ACHN (cell line): ENCODE measurements around the gene PIK3C2B.

Experiments
- DNase-seq: peaks from one replicate; pipeline ENCODE4 v3.0.0-alpha.2; 2015
- in situ Hi-C: cut with HindIII; loops from 2 replicates; pipeline ENCODE4 v1.10.0; 2017; ENCODE audit warnings: low sequenced_read_pairs, low pct_ligation_motif_present, low pct_unique_long_range_greater_than_20kb

Gene PIK3C2B

DNA sequence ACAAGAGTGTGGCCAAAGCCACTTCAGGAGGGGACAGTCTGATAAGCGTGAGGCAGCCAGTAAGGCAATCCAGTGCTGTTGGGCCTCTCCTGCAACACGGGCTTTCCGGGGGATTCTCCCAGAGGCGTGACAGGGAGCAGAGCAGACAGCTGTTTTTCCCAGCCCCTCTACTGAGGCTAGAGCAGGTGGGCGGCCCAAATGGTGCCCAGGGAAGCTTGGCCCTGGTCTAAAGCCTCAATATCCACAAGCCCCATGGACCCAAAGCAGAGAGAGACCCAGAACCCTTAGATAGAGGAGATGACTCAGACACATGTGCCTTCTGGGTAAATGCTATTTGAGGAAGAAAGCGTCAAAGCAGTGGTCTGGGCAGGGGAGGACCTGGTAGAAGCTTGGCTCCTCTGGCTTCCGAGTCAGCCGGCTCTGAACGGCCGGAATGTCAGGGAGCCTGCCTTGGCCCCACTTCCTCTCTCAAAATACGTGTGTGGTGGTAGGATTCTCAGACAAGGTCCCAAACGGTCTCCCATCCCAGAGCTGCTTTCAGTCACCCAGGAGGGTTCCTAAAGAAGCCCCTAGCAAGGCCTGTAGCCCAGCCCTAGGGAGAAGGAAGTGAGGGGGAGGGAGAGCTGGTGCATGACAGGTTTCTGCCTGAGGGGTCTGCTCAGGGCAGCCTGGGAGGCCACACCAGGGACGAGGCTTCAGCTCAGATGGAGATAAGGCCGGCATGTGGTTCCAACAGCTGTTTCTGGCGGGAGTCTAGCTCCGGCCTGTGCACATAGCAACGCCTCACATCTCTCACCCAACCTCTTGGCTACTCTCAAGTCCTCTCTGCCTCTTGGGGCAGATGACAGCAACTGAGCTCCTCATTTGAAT, 28.8 kb downstream of the PIK3C2B start:
- in situ Hi-C loops = no loop called here
- no peak for DNase-seq

- in situ Hi-C loops = no loop called here
- no peak for DNase-seq
These were observed 29.9 kb downstream of the PIK3C2B start for GRCh38 chr1:204464701-204465100.

GRCh38 chr1:204464187-204464631, 30.4 kb downstream of the PIK3C2B start:
- in situ Hi-C loops = no loop called here
- no peak for DNase-seq

DNA sequence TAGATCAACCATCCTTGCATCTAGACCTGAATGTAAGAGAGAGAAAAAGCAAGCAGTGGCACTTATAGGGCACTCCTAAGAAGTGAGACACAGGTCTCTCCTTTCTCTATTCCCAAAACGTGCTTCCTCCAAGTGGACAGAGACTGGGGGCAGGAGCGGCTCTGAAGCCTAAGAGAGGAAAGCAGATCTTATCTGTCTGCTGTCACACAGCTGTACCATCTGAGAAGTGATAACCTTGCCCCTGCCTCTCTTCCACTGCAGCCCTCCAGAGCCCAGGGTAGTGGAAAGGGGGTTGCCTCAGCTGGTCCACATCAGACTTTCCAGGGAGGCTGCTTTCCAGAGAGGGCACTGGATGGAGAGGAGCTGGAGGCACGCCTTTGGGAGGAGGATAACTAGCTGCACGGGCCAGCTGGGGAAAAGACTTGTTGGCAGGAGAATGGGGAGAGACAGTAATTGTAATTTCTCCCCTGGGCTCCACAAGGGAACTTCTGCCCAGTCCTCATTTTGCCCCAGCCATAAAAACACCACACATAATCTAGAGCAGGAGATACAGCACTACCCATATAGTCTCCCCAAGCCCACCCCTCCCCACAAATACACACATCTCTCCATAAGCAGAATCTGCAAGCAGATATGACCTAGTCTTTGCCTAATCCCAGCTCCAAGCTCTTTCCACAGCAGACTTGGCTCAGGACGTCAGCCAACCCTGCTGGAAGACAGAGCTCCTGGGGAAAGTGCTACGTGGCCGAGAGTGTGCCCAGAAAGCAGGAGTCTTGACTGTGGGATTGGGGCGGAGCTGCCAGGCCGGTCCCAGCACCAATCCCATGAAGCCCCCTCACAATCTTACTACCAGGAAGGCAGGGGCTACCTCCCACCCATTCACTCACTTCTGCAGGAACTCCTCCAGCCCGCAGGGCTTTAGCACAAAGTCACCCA, 31.2 kb downstream of the PIK3C2B start:
- DNase-seq = no peak
- in situ Hi-C loops = no loop called here

DNA sequence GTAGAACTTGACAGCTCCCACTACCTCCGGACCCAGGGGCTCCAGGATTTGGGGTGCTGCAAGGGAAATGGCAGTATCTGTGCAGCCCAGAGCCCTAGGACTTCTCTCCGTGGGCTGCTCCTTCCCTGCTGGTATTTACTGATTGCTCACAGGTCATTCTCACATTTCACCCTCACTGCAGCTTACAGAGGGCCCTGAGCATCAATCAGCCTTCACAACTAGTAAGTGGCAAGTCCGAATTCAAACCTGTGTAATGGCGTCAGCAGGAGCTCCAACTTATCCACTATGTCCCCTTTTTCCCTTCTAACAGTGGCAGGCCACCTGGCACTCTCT, 32.4 kb downstream of the PIK3C2B start:
- DNase-seq = no peak
- in situ Hi-C loops = no loop called here

DNA sequence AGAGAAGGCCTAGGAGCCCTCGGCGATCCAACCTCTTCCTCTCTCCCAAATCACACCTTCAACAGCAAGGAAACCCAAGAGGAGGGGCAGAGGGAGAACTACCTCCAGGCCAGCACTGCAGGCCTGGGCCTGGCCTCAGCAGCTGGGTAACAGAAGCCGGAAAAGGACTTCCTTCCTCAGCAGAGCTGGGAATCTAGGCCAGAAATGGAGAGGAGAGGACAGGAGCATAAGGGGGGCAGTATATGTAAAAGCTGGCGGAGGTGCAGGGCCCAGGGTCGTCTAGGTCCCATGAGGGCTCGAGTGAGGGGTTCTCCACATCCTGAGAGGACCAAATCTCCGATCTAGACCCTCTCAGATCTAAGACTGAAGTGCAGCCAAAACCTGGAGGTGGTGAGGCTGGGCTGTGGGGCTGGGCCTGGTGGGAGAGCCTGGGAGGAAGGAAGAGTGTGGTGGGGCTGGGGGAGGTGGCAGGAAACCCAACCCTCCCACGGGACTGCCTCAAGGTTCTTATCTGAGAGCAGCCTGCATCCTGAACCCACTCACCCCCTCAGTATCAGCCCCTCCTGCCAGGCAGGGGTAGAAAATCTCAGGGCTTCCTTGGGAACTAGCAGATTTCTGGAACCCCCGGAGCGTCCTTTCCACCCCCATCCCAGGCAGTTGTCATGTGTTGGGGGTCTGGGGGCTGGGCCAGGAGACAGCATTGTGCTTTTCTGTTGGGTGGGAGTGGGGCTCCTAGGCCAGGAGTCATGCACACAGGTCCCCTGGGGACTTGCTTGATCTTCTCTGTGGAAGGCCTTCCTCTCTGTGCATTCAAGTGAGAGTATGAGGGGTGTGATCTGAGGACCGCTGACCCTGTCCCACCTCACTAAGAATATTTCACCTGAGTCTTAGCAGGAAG, 33.0 kb downstream of the PIK3C2B start:
- no peak for DNase-seq

GRCh38 chr1:204460346-204460745, 34.3 kb downstream of the PIK3C2B start:
- no peak for DNase-seq

More for the DNA sequence above, 33.0 kb downstream of the PIK3C2B start:
- in situ Hi-C loops = no loop called here

DNA sequence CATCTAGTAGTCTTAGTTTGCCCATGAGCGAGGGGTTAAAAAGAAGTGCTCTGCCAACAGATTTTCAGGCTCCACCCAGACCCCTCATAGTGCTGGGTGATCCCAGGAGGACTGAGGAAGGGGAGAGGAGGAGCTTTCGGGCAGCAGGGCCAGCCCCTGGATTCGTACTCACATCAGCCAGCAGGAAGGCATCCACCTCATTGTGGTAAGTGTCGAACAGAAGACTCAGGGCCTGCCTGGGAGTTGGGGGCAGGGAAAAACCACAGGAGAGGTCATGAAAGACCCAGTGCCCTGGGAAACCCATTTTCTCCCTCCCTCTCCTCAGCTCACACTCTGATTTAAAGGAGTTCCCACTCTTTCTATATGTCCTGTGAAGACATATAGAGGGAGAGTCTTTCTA, 34.9 kb downstream of the PIK3C2B start:
- in situ Hi-C loops = no loop called here
- no peak for DNase-seq

More at GRCh38 chr1:204460346-204460745, 34.3 kb downstream of the PIK3C2B start:
- in situ Hi-C loops = no loop called here

DNA sequence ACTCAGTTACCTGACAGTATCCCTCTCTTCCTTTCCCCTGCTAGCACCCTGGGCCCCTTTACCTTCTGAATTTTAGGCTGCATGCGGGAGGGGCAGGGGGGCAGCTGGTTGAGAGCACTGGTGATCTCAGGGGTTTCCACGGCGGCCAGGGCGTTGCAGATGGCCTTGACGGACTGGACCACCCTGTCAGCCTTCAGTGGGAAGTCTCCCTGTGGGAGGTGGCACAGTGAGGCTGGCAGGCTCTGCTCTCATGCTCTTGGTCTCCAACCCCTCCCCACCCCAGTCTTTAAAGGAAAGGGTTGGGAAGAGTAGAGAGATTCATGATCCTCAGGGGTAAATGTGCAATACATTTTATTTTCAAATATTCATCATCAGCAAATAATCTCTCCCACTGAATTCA, 36.9 kb downstream of the PIK3C2B start:
- in situ Hi-C loops = no loop called here
- no peak for DNase-seq

GRCh38 chr1:204456826-204457442, 37.7 kb downstream of the PIK3C2B start:
- in situ Hi-C loops = no loop called here
- DNase-seq = no peak

DNA sequence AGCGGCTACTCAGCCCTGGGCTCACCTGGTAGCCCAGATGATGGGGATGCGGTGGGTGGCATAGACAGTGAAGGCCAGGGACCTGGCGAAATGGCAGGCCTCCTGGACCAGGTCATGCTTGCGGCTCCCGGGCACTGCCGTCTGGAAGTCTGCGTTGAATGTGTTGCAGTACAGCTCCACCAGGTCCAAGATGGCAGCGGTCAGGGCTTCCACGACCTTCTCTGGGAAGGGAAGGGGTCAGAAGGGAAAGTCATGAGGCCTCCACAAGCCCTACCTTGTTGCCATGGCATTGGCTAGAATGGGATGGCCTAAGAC, 38.8 kb downstream of the PIK3C2B start:
- in situ Hi-C loops = no loop called here
- no peak for DNase-seq

GRCh38 chr1:204455063-204455830, 39.4 kb downstream of the PIK3C2B start:
- no peak for DNase-seq
- in situ Hi-C loops = no loop called here

GRCh38 chr1:204454476-204454875, 40.1 kb downstream of the PIK3C2B start:
- in situ Hi-C loops = no loop called here
- no peak for DNase-seq

DNA sequence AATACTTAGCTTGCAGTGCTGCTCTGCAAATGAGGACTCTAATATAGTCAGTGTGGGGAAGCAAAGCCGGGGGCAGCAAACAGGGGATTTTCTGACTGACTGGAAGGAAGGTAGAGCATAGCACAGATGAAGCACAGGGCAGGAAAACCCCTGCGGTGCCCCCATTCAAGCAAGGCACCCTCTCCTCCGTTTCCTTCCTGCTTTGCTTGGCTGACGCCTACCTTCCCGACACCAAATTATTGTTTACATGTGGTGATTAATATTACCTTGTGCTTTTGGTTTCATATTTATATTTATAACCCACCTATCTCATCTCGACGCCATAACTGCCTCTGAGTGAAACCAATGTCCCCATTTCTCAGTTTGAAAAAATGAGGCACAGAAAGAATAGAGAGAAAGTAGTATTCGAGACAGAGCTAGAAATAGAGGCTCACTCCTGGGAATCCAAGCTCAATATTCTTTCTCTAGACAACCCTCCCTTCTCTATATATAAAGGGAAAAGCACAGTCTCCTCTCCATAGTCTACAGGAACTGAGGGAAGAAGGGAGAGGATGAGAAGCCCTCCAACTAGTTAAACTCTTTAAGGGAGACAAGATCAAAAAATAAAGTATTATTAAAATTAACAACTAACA, 41.3 kb downstream of the PIK3C2B start:
- no peak for DNase-seq
- in situ Hi-C loops = no loop called here

DNA sequence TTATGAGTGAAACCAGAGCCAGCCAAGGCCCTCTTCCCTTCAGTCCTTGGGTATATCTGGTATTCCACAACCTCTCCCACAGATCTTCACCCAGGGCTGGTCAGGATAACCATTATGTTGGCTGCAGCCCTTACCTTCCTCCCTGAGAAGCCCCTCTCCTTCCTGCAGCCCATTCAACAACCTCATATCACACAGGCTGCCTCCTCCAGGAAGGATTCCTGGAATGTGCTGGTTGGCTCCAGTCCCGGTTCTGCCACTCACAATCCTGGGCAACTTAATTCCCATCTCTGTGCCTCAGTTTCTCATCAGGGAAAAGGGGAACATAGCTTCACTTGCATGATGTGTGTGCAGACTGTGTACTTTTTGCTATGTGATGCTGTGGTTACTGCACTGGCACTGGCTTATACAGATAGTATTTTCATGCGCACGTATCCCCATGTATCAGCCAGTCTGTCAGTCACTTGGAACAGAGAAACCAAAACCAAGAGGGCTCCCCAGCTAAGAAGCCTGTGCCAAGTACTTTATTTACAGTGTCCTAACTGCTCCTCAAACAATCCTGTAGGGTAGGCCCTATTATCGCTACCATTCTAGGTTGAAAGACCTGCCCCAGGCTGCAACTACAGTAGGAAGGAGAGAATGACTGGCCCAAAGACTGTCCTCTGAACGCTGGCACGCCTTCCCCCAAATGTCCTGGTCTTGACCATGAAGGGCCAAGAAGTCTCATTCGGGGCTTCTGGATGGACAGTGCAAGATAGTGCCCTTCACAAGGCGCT, 43.1 kb downstream of the PIK3C2B start:
- in situ Hi-C loops = no loop called here
- no peak for DNase-seq

DNA sequence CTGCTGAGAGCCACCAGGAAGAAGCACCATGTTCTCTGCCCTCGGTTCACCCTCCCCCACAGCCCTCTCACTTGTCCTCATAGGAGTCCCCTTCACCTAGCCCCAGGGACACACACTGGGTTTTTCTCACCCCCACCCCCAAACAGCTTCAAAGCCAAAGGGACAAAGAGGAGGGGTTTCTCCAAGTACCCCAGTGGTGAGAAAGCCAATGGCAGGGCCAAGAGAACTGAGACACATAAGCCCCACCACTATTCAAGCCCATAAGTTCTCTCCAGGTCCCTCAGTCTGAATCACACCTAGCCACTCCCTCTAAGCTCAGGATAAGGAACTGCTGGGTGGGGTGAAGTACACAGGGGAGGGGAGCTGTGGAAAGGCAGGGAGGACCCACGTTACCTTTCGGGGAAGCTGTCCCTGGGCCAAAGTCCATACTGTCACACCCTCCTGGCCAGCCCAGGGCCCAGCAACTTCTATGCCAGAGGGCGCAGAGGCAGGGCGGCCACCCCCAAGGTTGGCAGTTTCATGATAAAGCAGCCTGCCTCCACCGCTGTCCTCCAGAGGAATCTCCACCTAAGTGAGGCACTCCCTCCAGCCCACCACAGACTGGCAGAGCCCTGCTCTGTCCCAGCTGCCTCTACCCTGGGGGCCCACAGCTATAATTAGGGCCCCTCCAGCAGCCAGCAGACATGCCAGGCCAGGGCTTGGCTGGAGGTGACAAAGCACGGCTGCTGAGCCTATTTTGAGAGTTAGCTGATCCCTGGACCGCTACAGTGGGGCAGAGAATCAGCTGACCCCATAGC, 43.9 kb downstream of the PIK3C2B start:
- in situ Hi-C loops = no loop called here
- DNase-seq = no peak
